ENCODE results near the gene SYT4. TPM values are rescaled to one million over a fixed set of nuclear protein-coding genes. Genes with fewer than 3 reads are reported as not detected.

SYT4 gene
- total and polyA plus RNA-seq, 9 of the 15 experiments (the other 6 are each of a cell fraction or from before 2014, with no cell fraction given), result not detected

DNA sequence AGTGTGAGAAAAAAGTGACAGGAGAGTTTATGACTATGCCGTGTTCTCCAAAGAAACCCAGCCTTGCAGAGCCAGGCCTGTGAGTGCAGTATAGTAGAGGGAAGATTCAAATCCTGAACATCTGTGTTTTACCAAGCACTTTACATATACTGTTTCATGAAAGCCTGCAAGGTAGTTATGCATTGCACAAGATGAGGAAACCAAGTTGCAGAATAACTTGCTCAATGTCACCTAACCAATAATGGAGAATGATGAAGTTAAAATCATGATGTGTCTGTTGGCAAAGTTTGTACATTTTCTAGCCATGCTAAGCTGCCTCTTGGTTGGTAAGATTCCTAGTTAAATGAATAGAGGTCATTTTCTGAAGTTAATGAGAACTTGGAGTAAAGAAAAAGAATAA is 29.3 kb downstream of the SYT4 start:
- no peak overlapping the region for H2AFZ ChIP-seq (ENCODE audit: low read depth, low read length)
- DNase-seq (ENCODE audit: extremely low read depth in 1 of 4, low spot score in 3 of 4) (no peak), FAIRE-seq (no peak), ATAC-seq (no peak)
- H3K4me2 ChIP-seq (ENCODE audit: insufficient read depth, low read length), result no peak overlapping the region
- no peaks in the 10 kb centered on the region for H3K27me3 ChIP-seq (ENCODE audit: control insufficient read depth in 2 of 2, insufficient read depth in 2 of 2, low read length in 2 of 2)
- intact Hi-C loops (cut with micrococcal nuclease) (no loop called here), in situ Hi-C loops (cut with MboI) (no loop called here)
- no peaks in the 10 kb centered on the region for H3K79me2 ChIP-seq (ENCODE audit: control insufficient read depth, insufficient read depth, low read length)
- ChIA-PET POLR2A (no interaction called here), CTCF (ENCODE audit: low intra/inter-chr PET ratio) (no interaction called here)
- H3K27ac ChIP-seq (ENCODE audit: extremely low read depth, low read depth, low read length), result no peak overlapping the region
- no peaks in the 10 kb centered on the region for H4K20me1 ChIP-seq (replicated peaks; ENCODE audit: control insufficient read depth, insufficient read depth, low read length)
- no TSS peak for BruUV-seq (replicated peaks)
- H3K36me3 ChIP-seq (ENCODE audit: control insufficient read depth, insufficient read depth, low read length), result no peaks in the 10 kb centered on the region
- TF ChIP-seq TEAD2 (tag; IDR thresholded peaks at IDR 0.05) (no peak), ZFP1 (CRISPR knock-in tag; IDR thresholded peaks at IDR 0.05) (no peak), SPI1 (IDR thresholded peaks at IDR 0.05; ENCODE audit: borderline replicate concordance, low read depth, low read length) (no peak), TRIM24 (IDR thresholded peaks at IDR 0.05) (no peak), ZNF324 (CRISPR knock-in tag; IDR thresholded peaks at IDR 0.05) (no peak), RBBP5 (IDR thresholded peaks at IDR 0.05; ENCODE audit: borderline replicate concordance, insufficient read depth, low read length, poor library complexity, severe bottlenecking) (no peak), ZNF778 (CRISPR knock-in tag; IDR thresholded peaks at IDR 0.05) (no peak), CXXC5 (CRISPR knock-in tag; IDR thresholded peaks at IDR 0.05) (no peak), ELF1 (tag; IDR thresholded peaks at IDR 0.05) (no peak), KLF1 (tag; IDR thresholded peaks at IDR 0.05) (no peak), HOXB6 (CRISPR knock-in tag; IDR thresholded peaks at IDR 0.05; ENCODE audit: borderline replicate concordance) (no peak)
- TF ChIP-seq, protein P1, sequence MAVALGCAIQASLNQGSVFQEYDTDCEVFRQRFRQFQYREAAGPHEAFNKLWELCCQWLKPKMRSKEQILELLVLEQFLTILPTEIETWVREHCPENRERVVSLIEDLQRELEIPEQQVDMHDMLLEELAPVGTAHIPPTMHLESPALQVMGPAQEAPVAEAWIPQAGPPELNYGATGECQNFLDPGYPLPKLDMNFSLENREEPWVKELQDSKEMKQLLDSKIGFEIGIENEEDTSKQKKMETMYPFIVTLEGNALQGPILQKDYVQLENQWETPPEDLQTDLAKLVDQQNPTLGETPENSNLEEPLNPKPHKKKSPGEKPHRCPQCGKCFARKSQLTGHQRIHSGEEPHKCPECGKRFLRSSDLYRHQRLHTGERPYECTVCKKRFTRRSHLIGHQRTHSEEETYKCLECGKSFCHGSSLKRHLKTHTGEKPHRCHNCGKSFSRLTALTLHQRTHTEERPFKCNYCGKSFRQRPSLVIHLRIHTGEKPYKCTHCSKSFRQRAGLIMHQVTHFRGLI (CRISPR knock-in tag; IDR thresholded peaks at IDR 0.05), result no peak
- TF ChIP-seq, protein P2, sequence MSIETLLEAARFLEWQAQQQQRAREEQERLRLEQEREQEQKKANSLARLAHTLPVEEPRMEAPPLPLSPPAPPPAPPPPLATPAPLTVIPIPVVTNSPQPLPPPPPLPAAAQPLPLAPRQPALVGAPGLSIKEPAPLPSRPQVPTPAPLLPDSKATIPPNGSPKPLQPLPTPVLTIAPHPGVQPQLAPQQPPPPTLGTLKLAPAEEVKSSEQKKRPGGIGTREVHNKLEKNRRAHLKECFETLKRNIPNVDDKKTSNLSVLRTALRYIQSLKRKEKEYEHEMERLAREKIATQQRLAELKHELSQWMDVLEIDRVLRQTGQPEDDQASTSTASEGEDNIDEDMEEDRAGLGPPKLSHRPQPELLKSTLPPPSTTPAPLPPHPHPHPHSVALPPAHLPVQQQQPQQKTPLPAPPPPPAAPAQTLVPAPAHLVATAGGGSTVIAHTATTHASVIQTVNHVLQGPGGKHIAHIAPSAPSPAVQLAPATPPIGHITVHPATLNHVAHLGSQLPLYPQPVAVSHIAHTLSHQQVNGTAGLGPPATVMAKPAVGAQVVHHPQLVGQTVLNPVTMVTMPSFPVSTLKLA (conservative IDR thresholded peaks at IDR 0.05), result no peak
- TF ChIP-seq, protein P3, sequence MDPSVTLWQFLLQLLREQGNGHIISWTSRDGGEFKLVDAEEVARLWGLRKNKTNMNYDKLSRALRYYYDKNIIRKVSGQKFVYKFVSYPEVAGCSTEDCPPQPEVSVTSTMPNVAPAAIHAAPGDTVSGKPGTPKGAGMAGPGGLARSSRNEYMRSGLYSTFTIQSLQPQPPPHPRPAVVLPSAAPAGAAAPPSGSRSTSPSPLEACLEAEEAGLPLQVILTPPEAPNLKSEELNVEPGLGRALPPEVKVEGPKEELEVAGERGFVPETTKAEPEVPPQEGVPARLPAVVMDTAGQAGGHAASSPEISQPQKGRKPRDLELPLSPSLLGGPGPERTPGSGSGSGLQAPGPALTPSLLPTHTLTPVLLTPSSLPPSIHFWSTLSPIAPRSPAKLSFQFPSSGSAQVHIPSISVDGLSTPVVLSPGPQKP (CRISPR knock-in tag; IDR thresholded peaks at IDR 0.05), result no peak
- H3K9me1 ChIP-seq (ENCODE audit: control insufficient read depth, insufficient read depth, low read length), result no peaks in the 10 kb centered on the region
- H3K9ac ChIP-seq (ENCODE audit: insufficient read depth in 1 of 2, low read depth in 2 of 2, low read length in 2 of 2), result no peak overlapping the region
- no peak overlapping the region for H3K4me3 ChIP-seq
- H3K9me3 ChIP-seq (replicated peaks; ENCODE audit: control insufficient read depth, insufficient read depth, low read depth, low read length), result no peaks in the 10 kb centered on the region
- WGBS (ENCODE audit: insufficient coverage, low coverage, missing lambda C conversion rate), result 0% methylated on average over 1 of the region's 1 CpG
- H3K4me1 ChIP-seq (replicated peaks in 1 of 2; ENCODE audit: control insufficient read depth in 2 of 2, insufficient read depth in 2 of 2, low read length in 2 of 2), result no peaks in the 10 kb centered on the region
